ENCODE data around the gene DEPP1.

DNA sequence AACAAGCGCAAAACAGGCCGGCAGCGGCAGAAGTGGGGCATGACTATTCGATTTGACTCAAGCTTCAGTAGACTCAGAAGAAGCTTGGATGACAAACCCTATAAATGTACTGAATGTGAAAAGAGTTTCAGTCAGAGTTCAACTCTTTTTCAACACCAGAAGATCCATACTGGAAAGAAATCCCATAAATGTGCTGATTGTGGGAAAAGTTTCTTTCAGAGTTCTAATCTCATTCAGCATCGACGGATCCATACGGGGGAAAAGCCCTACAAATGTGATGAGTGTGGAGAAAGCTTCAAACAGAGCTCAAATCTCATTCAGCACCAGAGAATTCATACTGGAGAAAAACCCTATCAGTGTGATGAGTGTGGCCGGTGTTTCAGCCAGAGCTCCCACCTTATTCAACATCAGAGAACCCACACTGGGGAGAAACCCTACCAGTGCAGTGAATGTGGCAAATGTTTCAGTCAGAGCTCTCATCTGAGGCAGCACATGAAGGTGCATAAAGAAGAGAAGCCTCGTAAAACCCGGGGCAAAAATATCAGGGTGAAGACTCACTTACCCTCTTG is 24.9 kb upstream of the DEPP1 start:
- TF ChIP-seq CTCF (IDR thresholded peaks at IDR 0.05; ENCODE audit: low read depth, low read length, missing input control) (no peak), JUND (IDR thresholded peaks at IDR 0.05) (no peak), RAD21 (IDR thresholded peaks at IDR 0.05) (no peak)
- TF ChIP-seq, protein P1, sequence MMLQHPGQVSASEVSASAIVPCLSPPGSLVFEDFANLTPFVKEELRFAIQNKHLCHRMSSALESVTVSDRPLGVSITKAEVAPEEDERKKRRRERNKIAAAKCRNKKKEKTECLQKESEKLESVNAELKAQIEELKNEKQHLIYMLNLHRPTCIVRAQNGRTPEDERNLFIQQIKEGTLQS (IDR thresholded peaks at IDR 0.05): no peak
